Measurements from ENCODE around the gene TUBA1A.

GRCh38 chr12:49236423-49236822, 47.5 kb upstream of the TUBA1A start:
- TF ChIP-seq CTCF (IDR thresholded peaks at IDR 0.05) (no peak), POLR2A (IDR thresholded peaks at IDR 0.05) (no peak)
